GM18505 (cell line): ENCODE measurements around the gene SHB.

Experiments
- ATAC-seq: cut with Tn5 transposase; IDR thresholded peaks from one replicate; pipeline ENCODE4 v1.9.1; 2021; ENCODE audit not compliant: unreplicated experiment
- POLR2A ChIP-seq: IDR thresholded peaks from 4 replicates; pipeline ENCODE4 v1.6.1; 2011; ENCODE audit warnings: borderline replicate concordance; ENCODE audit not compliant: insufficient read depth, insufficient read length; ENCODE audit errors: extremely low read depth

Gene SHB

DNA sequence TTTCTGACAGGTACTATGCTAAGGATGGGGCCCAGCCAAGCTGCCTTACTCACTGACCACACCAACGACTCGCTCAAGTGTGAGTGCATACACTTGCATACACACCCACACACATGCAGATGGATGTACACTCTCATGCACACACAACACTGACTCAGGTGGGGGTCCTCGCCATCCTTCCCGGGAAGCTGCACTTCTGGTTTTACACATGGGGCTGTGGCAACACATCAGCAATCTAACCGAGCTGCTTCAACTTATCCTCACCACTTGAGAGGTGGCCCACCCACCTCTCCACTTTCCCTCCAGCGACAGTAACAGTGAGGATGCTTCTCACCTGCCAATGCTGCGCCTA lies 97.9 kb downstream of the SHB start:
- no peak for TF ChIP-seq POLR2A
- ATAC-seq, result no peak

DNA sequence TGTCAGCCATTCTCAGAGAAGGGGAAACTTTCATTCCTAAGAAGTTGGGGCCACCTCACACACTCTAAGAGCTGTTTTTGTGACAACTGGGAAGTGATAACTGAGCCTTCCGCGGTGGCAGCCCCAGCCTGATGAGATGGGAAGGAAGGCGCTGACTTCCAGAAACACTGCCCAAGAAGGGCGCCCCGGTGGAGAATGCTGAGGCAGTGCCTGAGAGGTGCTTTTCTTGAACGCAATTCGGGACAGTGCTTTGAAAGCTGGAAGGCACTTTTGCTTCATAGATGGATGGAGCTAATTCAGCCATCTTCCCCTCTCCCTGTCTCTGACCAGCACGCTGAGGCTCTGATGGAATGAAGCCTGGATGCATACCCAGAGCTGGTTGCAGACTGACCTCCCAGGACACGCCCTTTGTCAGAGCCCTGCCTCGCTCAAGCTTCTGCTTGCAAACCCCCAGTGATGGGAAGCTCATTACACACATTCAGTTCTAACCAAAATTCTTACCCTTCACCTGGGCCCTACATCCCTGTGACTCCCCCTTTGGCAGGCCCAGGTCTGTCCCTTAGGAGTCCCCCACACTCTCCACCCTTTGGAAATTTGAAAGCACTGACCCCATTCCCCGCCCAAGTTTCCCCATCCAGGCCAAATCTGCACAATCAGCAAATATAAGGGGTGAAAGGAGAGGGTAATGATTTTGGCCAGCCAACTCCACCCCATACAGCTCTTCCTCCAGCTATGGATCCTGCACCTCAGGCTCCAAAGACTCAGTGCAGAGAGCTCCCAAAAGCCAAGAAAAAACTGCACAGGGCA lies 98.5 kb downstream of the SHB start:
- no peak for TF ChIP-seq POLR2A

DNA sequence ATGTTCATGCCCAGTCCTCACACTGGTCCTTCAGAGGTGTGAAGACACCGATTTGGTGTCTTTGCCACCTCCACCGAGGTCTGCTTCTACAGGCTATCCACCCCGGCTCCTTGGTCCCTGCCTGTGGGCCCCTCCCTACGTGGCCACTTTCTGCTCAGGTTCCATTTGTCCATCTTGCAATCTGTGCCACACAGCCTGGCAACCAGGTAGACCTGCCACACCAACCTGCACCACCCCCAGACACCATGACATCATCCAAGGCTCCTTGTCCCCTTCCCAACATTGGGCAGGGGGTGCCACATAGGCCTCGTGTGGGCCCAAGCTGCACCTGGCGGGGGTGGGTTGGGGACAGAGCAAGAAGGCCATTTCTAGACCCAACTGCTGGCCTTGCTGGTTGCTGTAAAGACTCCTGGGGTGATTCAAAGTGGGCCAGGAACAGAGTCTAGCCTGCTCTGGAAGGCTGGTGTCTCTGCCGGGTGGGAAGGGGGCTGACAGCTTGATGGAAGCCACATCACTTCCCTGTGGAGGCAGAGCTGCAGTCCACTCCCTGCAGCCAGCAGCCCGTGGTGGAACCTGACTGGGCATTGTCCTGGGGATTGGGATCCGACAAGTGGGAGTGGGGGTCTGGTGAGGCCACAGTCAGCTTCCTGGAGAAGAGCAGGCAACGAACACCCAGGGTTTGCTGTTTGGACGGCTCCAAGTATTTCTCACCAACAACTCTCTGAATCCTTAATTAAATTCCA lies 99.3 kb downstream of the SHB start:
- no peak for TF ChIP-seq POLR2A
- ATAC-seq, result no peak

More for the DNA sequence above, 98.5 kb downstream of the SHB start:
- no peak for ATAC-seq

DNA sequence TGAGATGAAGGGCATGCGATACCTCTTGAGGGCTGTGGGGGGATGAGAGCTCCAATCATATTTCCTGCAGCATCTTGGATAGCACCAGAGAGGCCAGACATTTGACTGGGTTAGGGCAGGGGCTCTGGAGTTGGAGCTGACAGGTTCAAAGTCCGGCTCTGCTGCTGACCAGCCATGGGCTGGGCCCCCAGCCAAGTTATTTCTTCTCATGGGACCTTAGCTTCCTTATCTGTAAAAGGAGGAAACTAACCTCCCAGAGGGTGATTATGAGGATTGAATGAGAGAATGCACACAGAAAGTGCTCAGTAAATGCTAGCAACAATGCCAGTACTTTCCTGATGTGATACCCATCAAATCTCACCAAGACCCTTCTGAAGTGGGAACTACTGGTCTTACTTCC lies 99.9 kb downstream of the SHB start:
- TF ChIP-seq POLR2A, result no peak
- no peak for ATAC-seq

DNA sequence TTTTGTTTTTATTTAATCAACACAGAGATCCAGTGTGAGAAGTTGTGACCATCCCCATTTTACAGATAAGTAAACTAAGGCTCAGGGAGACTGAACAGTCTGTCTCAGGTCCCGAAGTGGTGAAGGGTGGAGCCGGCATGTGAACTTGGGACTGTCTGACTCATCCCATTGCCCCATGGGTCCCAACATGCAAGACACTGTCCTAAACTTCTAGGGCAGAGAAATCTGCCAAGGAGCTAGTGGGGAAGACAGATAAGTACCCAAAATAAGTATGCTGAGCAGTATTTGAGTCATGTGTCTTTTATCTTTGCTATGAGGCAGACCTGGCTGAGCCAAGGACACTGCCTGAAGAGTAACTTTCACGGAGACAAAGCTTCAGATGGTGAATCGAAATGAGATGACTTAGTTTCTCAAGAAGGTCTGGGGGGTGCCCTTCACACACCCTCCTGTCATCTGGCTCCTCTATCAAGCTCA lies 100.8 kb downstream of the SHB start:
- no peak for ATAC-seq
- TF ChIP-seq POLR2A, result no peak

DNA sequence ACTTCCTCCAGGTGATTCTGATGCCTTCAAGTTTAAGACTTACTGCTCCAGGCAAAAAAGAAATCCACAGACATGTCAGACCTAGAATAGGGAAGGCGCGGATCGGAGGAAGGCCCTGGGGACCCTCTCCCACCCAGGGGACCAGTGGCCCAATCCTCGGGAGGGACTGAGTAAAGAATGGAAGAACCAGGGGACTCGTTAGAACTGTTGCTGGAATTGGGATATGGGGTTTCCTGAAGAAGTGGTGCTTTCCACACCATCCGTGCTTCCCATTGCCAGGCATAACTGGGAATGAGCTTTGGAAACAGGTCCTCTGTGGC lies 101.3 kb downstream of the SHB start:
- no peak for ATAC-seq
- no peak for TF ChIP-seq POLR2A

DNA sequence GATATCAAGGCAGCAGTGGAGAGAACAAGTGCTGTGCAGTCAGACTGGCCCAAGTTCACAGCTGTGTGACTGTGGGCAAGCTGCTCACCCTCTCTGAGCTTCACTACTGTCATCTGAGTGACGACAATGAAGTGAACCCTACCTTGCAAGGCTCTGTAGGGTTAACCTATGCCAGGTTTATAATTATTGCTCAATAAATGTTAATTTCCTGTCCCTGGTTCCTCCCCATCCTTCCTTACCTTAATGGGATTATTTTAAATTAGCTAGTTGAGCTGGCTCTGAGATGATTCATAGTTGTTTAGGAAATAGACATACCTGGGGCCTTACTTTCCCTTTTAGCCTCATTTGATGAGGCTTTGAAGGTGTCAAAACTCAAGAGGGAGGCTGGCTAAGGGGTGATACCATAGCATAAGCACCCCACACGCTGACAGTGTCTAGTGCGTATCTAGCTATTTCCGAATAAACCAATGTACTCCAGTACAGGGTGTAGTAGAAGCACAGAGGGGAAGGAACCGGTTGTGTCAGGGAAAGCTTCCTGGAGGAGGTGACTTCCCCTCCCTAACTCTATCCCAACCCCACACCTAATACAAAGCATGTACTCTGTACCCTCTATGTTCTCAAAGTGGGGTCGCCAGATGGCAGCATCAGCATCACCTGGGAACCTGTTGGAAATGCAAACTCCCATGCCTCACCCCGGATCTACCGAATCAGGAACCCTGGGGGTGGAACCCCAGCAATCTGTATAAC lies 101.8 kb downstream of the SHB start:
- no peak for ATAC-seq
- TF ChIP-seq POLR2A, result no peak

DNA sequence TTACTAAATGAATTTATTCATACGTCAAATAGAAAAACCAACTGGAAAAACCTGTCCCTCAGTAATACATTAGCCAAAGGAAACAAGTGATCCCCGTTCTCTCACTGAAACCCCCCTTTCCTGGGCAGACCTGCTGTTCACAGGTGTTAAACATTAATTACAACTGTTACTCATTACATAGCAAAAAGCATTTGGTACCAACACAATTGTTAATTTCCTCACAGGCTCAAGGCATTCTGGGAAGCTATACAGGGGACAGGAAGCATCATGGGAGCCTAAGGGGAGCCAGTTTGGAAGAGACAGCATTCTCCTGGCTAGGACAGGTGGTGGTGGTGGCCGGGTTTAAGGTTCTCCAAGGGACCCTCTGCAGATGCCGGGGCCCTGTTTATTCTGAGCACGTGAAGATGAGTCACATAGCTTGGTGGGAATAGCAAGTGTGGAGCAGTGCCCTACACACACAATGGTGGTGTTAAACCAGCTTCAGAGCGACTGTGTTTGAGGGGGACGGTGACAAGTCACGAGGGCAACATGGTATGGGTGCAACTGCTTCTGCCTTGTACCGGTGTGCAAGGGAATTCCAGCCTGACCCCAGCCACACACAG lies 102.5 kb downstream of the SHB start:
- ATAC-seq, result no peak
- TF ChIP-seq POLR2A, result no peak

DNA sequence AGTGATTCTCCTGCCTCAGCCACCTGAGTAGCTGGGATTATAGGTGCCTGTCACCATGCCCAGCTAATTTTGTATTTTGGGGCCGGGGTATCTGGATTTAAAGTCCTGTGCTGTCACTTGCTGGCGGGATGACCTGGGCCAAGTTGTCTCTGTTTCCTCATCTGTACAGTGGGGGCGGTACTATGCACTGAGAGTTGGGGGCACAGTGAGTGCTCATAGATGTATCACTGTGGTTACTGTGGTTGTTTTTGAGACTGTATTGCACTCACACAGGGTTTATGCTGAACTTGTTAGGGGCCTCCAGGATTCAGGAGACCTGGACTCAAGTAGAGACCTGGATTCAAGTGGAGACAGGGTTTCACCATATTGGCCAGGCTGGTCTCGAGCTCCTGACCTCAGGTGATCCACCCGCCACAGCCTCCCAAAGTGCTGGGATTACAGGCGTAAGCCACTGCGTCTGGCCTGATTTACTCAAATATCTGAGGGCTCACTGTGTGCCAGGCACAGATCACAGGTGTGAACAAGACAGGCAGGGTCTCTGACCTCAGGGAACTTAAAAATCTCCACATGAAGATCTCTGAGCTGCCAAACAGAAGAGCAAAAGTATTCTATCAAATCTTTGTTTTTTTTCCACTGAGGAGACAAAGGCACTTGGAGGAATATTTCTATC lies 103.2 kb downstream of the SHB start:
- ATAC-seq, result peak; percentile 67

DNA sequence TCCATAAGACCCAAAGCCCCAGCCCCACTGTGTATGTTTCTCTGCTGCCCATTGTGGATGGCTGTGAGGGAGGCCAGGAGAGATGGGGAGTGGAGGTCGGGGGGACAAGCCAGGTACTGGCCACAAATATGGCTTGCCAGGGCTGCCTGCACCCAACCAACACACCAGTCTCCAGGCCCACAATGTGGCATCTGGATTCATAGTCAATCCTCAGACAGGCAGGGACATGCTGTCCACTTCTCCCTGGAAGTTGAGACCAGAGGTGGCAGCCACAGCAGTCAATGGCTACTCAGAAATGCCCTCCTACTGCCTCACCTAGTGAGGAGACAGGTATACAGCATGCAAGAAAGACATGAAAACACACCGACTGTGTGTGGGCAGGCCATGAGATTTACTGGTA lies 103.9 kb downstream of the SHB start:
- no peak for ATAC-seq
- no peak for TF ChIP-seq POLR2A

DNA sequence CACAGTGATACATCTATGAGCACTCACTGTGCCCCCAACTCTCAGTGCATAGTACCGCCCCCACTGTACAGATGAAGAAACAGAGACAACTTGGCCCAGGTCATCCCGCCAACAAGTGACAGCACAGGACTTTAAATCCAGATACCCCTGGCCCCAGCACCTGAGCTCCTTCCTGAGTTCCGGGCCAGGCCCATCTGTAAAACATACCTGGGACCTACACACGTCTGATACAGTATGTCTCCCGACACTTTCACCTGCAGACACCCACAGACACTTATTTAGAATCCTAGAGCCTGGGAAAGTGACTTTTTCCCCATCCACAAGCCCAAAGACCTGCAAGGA lies 104.3 kb downstream of the SHB start:
- no peak for ATAC-seq
- TF ChIP-seq POLR2A, result no peak

DNA sequence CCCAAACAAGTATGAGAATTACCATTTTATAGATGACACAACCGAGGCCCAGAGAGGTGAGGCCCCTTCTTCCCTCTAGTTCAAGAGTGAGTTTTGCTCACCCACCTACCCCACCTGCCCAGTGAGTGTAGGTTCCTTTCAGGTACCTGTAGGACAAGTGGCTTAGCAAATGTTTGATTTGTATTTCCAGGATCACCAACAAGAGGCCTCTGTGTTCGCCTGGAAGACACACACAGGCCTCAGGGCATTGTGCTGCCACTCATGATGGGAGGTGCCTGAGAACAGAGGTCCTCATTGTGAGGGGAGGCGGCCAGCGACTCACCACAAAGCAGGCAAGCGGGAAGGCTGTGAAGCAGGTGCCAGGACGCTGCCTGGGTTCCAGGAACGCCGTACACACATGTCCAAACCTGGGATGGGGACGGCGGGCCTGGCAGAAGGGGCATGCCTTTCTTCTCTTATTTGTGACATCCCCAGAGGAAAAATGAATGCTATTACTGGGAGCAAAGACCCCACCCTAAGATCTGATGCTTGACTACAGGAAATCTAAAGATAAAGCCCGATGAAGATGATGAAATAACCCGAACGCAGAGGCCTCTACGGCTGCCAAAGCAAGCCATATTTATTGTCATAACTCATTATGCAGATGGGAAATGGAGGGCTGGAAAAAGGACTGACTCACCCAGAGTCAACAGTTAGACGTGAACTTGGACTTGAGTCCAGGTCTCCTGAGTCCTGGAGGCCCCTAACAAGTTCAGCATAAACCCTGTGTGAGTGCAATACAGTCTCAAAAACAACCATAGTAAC lies 104.9 kb downstream of the SHB start:
- ATAC-seq, result no peak
- TF ChIP-seq POLR2A, result no peak
